Thymus (tissue), 11 donors: ENCODE data around the gene ITM2A. TPM values are rescaled to one million over a fixed set of nuclear protein-coding genes. Genes with fewer than 3 reads are reported as not detected.

ENCODE experiments used
- DNase-seq, 9 donors: peaks; one replicate each; pipeline ENCODE4 v3.0.0-alpha.2; 2013; ENCODE audit warnings: low spot score in 9 of 9, low read depth in 6 of 9, missing footprints in 1 of 9
- H3K27ac ChIP-seq, 2 donors: one replicate each; pipeline ENCODE4 v1.5.1; 2013; ENCODE audit warnings: control low read depth in 1 of 2, low read depth in 1 of 2, low read length in 1 of 2, mild to moderate bottlenecking in 1 of 2, moderate library complexity in 1 of 2
- H3K27me3 ChIP-seq, 2 donors: one replicate each; pipeline ENCODE4 v1.5.1; 2013; ENCODE audit warnings: low read length in 1 of 2; ENCODE audit not compliant: control insufficient read depth in 2 of 2, insufficient read depth in 1 of 2
- H3K36me3 ChIP-seq, 2 donors: one replicate each; pipeline ENCODE4 v1.5.1; 2013; ENCODE audit warnings: low read length in 1 of 2, mild to moderate bottlenecking in 1 of 2, moderate library complexity in 1 of 2; ENCODE audit not compliant: control insufficient read depth in 2 of 2, insufficient read depth in 2 of 2
- H3K4me1 ChIP-seq, 2 donors: one replicate each; pipeline ENCODE4 v1.5.1; 2013; ENCODE audit warnings: low read length in 2 of 2; ENCODE audit not compliant: control insufficient read depth in 2 of 2, insufficient read depth in 2 of 2
- H3K4me3 ChIP-seq, 2 donors: one replicate each; pipeline ENCODE4 v1.5.1; 2013; ENCODE audit warnings: low read length in 2 of 2, control low read depth in 1 of 2, mild to moderate bottlenecking in 1 of 2
- H3K9me3 ChIP-seq, 2 donors: one replicate each; pipeline ENCODE4 v1.5.1; 2013; ENCODE audit warnings: low read length in 1 of 2, mild to moderate bottlenecking in 1 of 2; ENCODE audit not compliant: control insufficient read depth in 2 of 2, insufficient read depth in 1 of 2
- WGBS: extraction: QIAGEN DNeasy Blood & Tissue Kit; methylation state at CpG from one replicate; pipeline ENCODE4 v1.1.7; 2013; 5-methylcytosine and 5-hydroxymethylcytosine counted together
- polyA plus RNA-seq: library from polyadenylated mRNA; stranded (reverse); fragments of 200-250 nt; gene quantifications from one replicate; pipeline ENCODE4 v1.2.3, GENCODE V29; 2013
- total RNA-seq: library from RNA; stranded (reverse); fragments of 120-200 nt; gene quantifications from one replicate; pipeline ENCODE4 v1.2.4, GENCODE V29; 2013
- donor health status: healthy.

Gene ITM2A
- total and polyA plus RNA-seq, 2 donors = 202 to 679 TPM

DNA sequence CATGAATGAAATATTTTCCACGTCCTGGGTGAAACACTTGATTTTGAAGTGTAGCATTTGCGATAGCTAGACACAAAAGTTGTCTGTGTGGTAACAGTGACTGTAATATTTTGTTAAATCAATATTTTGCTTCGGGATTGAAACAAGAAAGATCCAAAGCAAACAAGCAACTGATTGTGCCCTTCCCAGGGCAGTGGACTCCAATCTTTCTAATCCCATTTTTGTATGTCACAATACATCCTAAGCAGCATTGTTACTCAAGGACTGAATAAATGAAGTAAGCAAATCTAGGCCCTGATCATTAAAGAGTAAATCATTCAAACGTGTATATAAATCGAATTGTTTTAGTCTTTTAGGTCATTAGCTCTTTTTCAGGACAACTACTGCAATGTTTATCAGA, 2.8 kb downstream of the ITM2A start:
- 65% methylated on average over 5 of the region's 5 CpGs for WGBS
- peaks cover 0 to 16% of the 10 kb centered on the region in 2 donors for H3K36me3 ChIP-seq
- H3K9me3 ChIP-seq = no peaks in the 10 kb centered on the region
- H3K27ac ChIP-seq = no peak overlapping the region
- peak in 2 of 9 donors; percentile 2 to 24 for DNase-seq
- peak overlapping the region; percentile 25 to 73 for H3K4me3 ChIP-seq
- H3K27me3 ChIP-seq = no peaks in the 10 kb centered on the region
- H3K4me1 ChIP-seq = peaks cover 0 to 10% of the 10 kb centered on the region in 2 donors

DNA sequence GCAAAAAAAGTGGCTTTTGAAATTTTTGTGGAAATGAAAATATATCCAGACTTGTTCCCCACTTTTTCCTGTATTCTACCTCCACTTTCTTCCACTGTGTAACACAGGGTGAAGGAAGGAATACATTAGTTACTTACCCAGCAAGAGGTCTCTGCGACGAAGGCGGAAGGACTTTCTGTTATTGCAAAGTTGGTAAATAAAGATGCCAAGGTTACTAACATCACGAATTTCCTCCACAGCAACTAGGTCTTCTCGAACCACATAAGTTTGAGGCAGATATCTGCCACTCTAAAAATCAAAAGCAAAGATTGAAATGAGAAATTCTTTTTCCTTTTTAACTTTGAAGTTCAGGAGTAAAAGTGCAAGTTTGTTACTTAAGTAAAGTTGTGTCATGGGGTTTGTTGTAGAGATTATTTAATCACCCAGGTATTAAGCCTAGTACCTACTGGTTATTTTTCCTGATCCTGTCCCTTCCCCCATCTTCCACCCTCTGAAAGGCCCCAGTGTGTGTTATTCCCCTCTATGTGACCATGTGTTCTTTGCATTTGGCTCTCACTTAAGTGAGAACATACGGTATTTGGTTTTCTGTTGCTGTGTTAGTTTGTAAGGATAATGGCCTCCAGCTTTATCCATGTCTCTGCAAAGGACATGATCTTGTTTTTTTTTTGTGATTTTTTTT, 5.8 kb downstream of the ITM2A start:
- H3K4me3 ChIP-seq = no peak overlapping the region
- H3K4me1 ChIP-seq = no peaks in the 10 kb centered on the region
- no peaks in the 10 kb centered on the region for H3K9me3 ChIP-seq
- H3K27ac ChIP-seq = no peak overlapping the region
- 88% methylated on average over 6 of the region's 6 CpGs for WGBS
- no peaks in the 10 kb centered on the region for H3K27me3 ChIP-seq
- peaks cover 0 to 21% of the 10 kb centered on the region in 2 donors for H3K36me3 ChIP-seq
- peak in 1 of 9 donors; percentile 24 for DNase-seq

- Histone ChIP-seq H3K27me3 (no peaks in the 10 kb centered on the region), H3K4me3 (peak overlapping the region in 1 of 2 donors; percentile 10), H3K4me1 (peaks cover 0 to 8% of the 10 kb centered on the region in 2 donors), H3K36me3 (no peaks in the 10 kb centered on the region), H3K9me3 (no peaks in the 10 kb centered on the region), H3K27ac (peak overlapping the region; percentile 40 to 65)
- DNase-seq = peak in 1 of 9 donors; percentile 35
- WGBS = 71% methylated on average over 5 of the region's 5 CpGs
Observed at GRCh38 chrX:79336869-79337815, 30.0 kb downstream of the ITM2A start.

DNA sequence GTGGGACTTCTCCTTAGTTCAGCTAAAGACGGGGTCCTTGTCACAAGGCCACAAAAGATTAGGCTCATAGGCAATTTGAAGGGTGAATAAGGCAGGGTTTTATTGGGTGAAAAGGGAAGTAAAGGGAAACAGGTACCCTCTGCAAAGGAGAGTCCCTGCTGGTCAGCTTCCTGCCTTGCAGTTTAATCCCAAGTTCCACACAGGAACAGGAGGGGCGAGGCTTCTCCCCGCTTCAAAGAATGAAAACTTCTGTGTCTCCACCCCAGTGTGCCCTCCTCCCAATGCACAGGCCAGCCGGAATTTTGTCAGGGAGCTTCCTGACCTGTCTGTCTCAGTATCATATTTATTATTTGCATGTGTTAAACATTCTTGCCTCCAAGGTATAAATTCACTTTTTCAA, 37.1 kb downstream of the ITM2A start:
- H3K4me1 ChIP-seq = no peaks in the 10 kb centered on the region
- no peak overlapping the region for H3K27ac ChIP-seq
- WGBS = 96% methylated on average over 4 of the region's 4 CpGs
- DNase-seq = no peak
- no peaks in the 10 kb centered on the region for H3K9me3 ChIP-seq
- no peaks in the 10 kb centered on the region for H3K36me3 ChIP-seq
- H3K27me3 ChIP-seq = no peaks in the 10 kb centered on the region
- H3K4me3 ChIP-seq = no peak overlapping the region

DNA sequence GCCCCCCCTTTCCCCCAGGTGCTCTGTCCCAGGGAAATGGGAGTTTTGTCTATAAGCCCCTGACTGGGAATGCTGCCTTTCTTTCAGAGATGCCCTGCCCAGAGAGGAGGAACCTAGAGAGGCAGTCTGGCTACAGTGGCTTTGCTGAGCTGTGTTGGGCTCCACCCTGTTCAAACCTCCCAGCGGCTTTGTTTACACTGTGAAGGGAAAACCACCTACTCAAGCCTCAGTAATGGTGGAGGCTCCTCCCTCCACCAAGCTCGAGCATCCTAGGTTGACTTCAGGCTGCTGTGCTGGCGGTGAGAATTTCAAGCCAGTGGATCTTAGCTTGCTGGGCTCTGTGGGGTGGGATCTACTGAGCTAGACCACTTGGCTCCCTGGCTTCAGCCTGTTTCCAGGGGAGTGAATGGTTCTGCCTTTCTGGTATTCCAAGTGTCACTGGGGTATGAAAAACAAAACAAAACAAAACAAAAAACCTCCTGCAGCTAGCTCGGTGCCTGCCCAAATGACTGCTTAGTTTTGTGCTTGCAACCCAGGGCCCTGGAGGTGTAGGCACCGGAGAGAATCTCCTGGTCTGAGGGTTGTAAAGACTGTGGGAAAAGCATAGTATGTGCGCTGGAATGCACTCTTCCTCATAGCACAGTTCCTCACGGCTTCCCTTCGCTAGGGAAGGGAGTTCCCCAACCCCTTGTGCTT, 41.7 kb downstream of the ITM2A start:
- Histone ChIP-seq H3K9me3 (no peaks in the 10 kb centered on the region), H3K4me3 (no peak overlapping the region), H3K27me3 (no peaks in the 10 kb centered on the region), H3K4me1 (no peaks in the 10 kb centered on the region), H3K36me3 (no peaks in the 10 kb centered on the region), H3K27ac (no peak overlapping the region)
- WGBS = 81% methylated on average over 8 of the region's 8 CpGs
- no peak for DNase-seq

Other genes with a start within 250 kb of the ITM2A start
- 20.0 TPM for gene GPR174, start 222.6 kb downstream of the ITM2A start, total RNA-seq
- 7.1 TPM for gene GPR174, start 222.6 kb downstream of the ITM2A start, polyA plus RNA-seq